H9 (cell line): ENCODE data around the gene TGFBR2. TPM values are rescaled to one million over a fixed set of nuclear protein-coding genes. Genes with fewer than 3 reads are reported as not detected.

Source experiments
- DNase-seq: peaks from one replicate; pipeline ENCODE4 v3.0.0-alpha.2; 2017
- H2AFZ ChIP-seq: one replicate; pipeline ENCODE4 v1.6.1; 2013; ENCODE audit warnings: mild to moderate bottlenecking, low read length, control low read depth, moderate library complexity
- H2AK5ac ChIP-seq: 2 replicates; pipeline ENCODE4 v1.6.1; 2013; ENCODE audit warnings: low read length, control low read depth, mixed read lengths; ENCODE audit not compliant: insufficient read length
- H2BK120ac ChIP-seq: one replicate; pipeline ENCODE4 v1.6.1; 2013; ENCODE audit warnings: low read depth, mild to moderate bottlenecking, low read length, control low read depth, inconsistent platforms; ENCODE audit not compliant: poor library complexity, severe bottlenecking
- H2BK12ac ChIP-seq: 2 replicates; pipeline ENCODE4 v1.6.1; 2013; ENCODE audit warnings: low read length, control low read depth, mixed read lengths, low read depth; ENCODE audit not compliant: insufficient read length
- H2BK15ac ChIP-seq: 2 replicates; pipeline ENCODE4 v1.6.1; 2013; ENCODE audit warnings: low read depth, low read length, control low read depth
- H2BK20ac ChIP-seq: one replicate; pipeline ENCODE4 v1.6.1; 2013; ENCODE audit warnings: low read depth, mild to moderate bottlenecking, low read length, control low read depth, inconsistent platforms; ENCODE audit not compliant: poor library complexity, severe bottlenecking
- H2BK5ac ChIP-seq: 2 replicates; pipeline ENCODE4 v1.6.1; 2013; ENCODE audit warnings: low read length, control low read depth, mixed read lengths; ENCODE audit not compliant: insufficient read length
- H3K14ac ChIP-seq: 2 replicates; pipeline ENCODE4 v1.6.1; 2013; ENCODE audit warnings: low read length, control low read depth; ENCODE audit not compliant: insufficient read depth
- H3K18ac ChIP-seq: 2 replicates; pipeline ENCODE4 v1.6.1; 2013; ENCODE audit warnings: low read depth, mild to moderate bottlenecking, mixed read lengths, low read length, control low read depth; ENCODE audit not compliant: insufficient read length
- H3K23ac ChIP-seq: 2 replicates; pipeline ENCODE4 v1.6.1; 2013; ENCODE audit warnings: low read length, control low read depth, mixed read lengths, low read depth; ENCODE audit not compliant: insufficient read length
- H3K23me2 ChIP-seq: 2 replicates; pipeline ENCODE4 v1.6.1; 2013; ENCODE audit warnings: low read depth, mild to moderate bottlenecking, mixed read lengths, low read length, control low read depth; ENCODE audit not compliant: insufficient read length, poor library complexity, severe bottlenecking
- H3K27ac ChIP-seq: 2 replicates; pipeline ENCODE4 v1.5.1; 2013; ENCODE audit warnings: low read length, control low read depth, mixed read lengths, low read depth; ENCODE audit not compliant: insufficient read length
- H3K27me3 ChIP-seq: 2 replicates; pipeline ENCODE4 v1.6.1; 2013; ENCODE audit warnings: low read length, control low read depth, inconsistent platforms; ENCODE audit not compliant: insufficient read depth
- H3K4ac ChIP-seq: 2 replicates; pipeline ENCODE4 v1.6.1; 2013; ENCODE audit warnings: low read depth, mild to moderate bottlenecking, control low read depth, inconsistent platforms, low read length, moderate library complexity
- H3K4me1 ChIP-seq: 2 replicates; pipeline ENCODE4 v1.6.1; 2013; ENCODE audit warnings: low read length, control low read depth, inconsistent platforms; ENCODE audit not compliant: insufficient read depth
- H3K4me2 ChIP-seq: 2 replicates; pipeline ENCODE4 v1.6.1; 2013; ENCODE audit warnings: low read length, control low read depth, mixed read lengths; ENCODE audit not compliant: insufficient read length, insufficient read depth
- H3K56ac ChIP-seq: 2 replicates; pipeline ENCODE4 v1.6.1; 2013; ENCODE audit warnings: low read depth, mild to moderate bottlenecking, mixed read lengths, low read length, control low read depth; ENCODE audit not compliant: insufficient read length
- H3K79me1 ChIP-seq: 2 replicates; pipeline ENCODE4 v1.6.1; 2013; ENCODE audit warnings: low read depth, mild to moderate bottlenecking, moderate library complexity, low read length, control low read depth, inconsistent platforms; ENCODE audit not compliant: insufficient read depth, poor library complexity, severe bottlenecking
- H3K79me2 ChIP-seq: 2 replicates; pipeline ENCODE4 v1.6.1; 2013; ENCODE audit warnings: low read length, control low read depth, inconsistent platforms; ENCODE audit not compliant: insufficient read depth
- H3K9ac ChIP-seq: 2 replicates; pipeline ENCODE4 v1.6.1; 2013; ENCODE audit warnings: low read length, control low read depth, mixed read lengths; ENCODE audit not compliant: insufficient read length; ENCODE audit errors: extremely low read depth
- H3K9me3 ChIP-seq: one replicate; pipeline ENCODE4 v1.6.1; 2013; ENCODE audit warnings: low read depth, low read length, inconsistent platforms; ENCODE audit not compliant: control insufficient read depth
- H3T11ph ChIP-seq: one replicate; pipeline ENCODE4 v1.6.1; 2013; ENCODE audit warnings: mild to moderate bottlenecking, low read length, control low read depth, inconsistent platforms
- H4K20me1 ChIP-seq: one replicate; pipeline ENCODE4 v1.6.1; 2013; ENCODE audit not compliant: control insufficient read depth, insufficient read length, insufficient read depth
- H4K5ac ChIP-seq: 2 replicates; pipeline ENCODE4 v1.6.1; 2013; ENCODE audit warnings: low read depth, mild to moderate bottlenecking, mixed read lengths, low read length, control low read depth; ENCODE audit not compliant: insufficient read length
- H4K8ac ChIP-seq: replicated peaks from 2 replicates; pipeline ENCODE4 v1.6.1; 2013; ENCODE audit warnings: low read length, control low read depth, mixed read lengths, low read depth; ENCODE audit not compliant: insufficient read length
- H4K91ac ChIP-seq: 2 replicates; pipeline ENCODE4 v1.6.1; 2013; ENCODE audit warnings: low read depth, mild to moderate bottlenecking, moderate library complexity, mixed read lengths, low read length, control low read depth; ENCODE audit not compliant: insufficient read length
- H3K27ac Mint-ChIP-seq, 3 experiments: 2 replicates in 2 of 3; 3 replicates in 1 of 3; pipeline ENCODE4 v1.8.0; 2020 to 2021; ENCODE audit warnings: mixed read lengths in 3 of 3, mild to moderate bottlenecking in 1 of 3, moderate library complexity in 1 of 3
- H3K27me3 Mint-ChIP-seq: 2 replicates; pipeline ENCODE4 v1.8.0; 2021; ENCODE audit warnings: low read depth, mild to moderate bottlenecking, moderate library complexity, mixed read lengths
- H3K36me3 Mint-ChIP-seq, 3 experiments: 2 replicates in 2 of 3; 3 replicates in 1 of 3; pipeline ENCODE4 v1.8.0; 2020 to 2021; ENCODE audit warnings: low read depth in 3 of 3, mixed read lengths in 3 of 3; ENCODE audit not compliant: insufficient read depth in 1 of 3
- H3K4me1 Mint-ChIP-seq, 2 experiments: 2 replicates each; pipeline ENCODE4 v1.8.0; 2020; ENCODE audit warnings: mixed read lengths in 2 of 2
- H3K4me3 Mint-ChIP-seq, 2 experiments: 2 replicates in 1 of 2; 3 replicates in 1 of 2; pipeline ENCODE4 v1.8.0; 2020 to 2021; ENCODE audit warnings: mild to moderate bottlenecking in 2 of 2, mixed read lengths in 2 of 2, moderate library complexity in 1 of 2
- H3K9me3 Mint-ChIP-seq, 2 experiments: 2 replicates in 1 of 2; 3 replicates in 1 of 2; pipeline ENCODE4 v1.8.0; 2020; ENCODE audit warnings: mild to moderate bottlenecking in 2 of 2, mixed read lengths in 2 of 2, moderate library complexity in 1 of 2
- WGBS: extraction: QIAGEN DNeasy Blood & Tissue Kit; methylation state at CpG from one replicate; pipeline ENCODE4 v1.1.7; 2013; ENCODE audit warnings: missing lambda C conversion rate, low lambda C conversion rate, mixed read lengths; ENCODE audit not compliant: insufficient read length; ENCODE audit errors: extremely low coverage; 5-methylcytosine and 5-hydroxymethylcytosine counted together
- total RNA-seq: library from RNA; stranded (reverse); gene quantifications from 2 replicates; pipeline ENCODE4 v1.2.1, GENCODE V29; 2021
- TF ChIP-seq, protein P1 (sequence below): fragments of 200-600 bp; sonication (generic); conservative IDR thresholded peaks from 3 replicates; pipeline ENCODE4 v1.8.0; 2021; ENCODE audit warnings: antibody characterized with exemption, mild to moderate bottlenecking

The TGFBR2 gene
- total RNA-seq, 1 experiment from 2014 or later = 10.6 TPM

DNA sequence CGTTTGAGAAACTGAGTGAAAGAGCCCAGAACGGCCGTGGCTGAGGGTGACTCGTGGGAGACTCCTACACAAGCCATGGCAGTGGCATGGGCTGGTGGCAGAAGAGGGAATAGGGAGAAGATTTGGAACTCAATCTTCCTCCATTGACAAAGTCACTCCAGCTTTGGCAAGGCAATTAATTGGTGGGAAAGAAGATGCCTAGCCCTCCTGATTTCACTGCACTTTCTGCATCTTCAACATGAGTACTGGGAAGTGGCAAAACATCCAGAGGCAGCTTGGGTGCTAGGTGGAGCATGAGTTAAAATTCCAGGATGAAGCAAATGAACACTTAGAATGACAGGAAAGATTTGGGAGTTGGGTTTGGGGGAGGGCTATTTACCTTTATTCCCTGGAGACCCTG, 1.4 kb upstream of the TGFBR2 start:
- Histone ChIP-seq H4K8ac (no peak overlapping the region), H3K23me2 (peaks cover 7% of the 10 kb centered on the region), H4K5ac (no peak overlapping the region), H4K91ac (no peak overlapping the region), H3K79me2 (peaks cover 10% of the 10 kb centered on the region; the same call in 1 of the 2 replicates), H3K18ac (no peak overlapping the region), H2BK5ac (no peak overlapping the region), H3K27me3 (no peaks in the 10 kb centered on the region), H3T11ph (no peak overlapping the region), H3K14ac (no peak overlapping the region), H3K27ac (no peak overlapping the region), H2AFZ (no peak overlapping the region), H2AK5ac (no peak overlapping the region), H2BK20ac (no peak overlapping the region), H3K4ac (no peak overlapping the region), H3K79me1 (no peaks in the 10 kb centered on the region), H2BK120ac (no peak overlapping the region), H3K4me2 (no peak overlapping the region), H3K9me3 (no peaks in the 10 kb centered on the region), H4K20me1 (no peaks in the 10 kb centered on the region), H3K9ac (no peak overlapping the region), H3K56ac (no peak overlapping the region), H3K23ac (no peak overlapping the region), H2BK12ac (no peak overlapping the region), H3K4me1 (no peaks in the 10 kb centered on the region), H2BK15ac (no peak overlapping the region)
- Mint-ChIP-seq H3K36me3 (peaks cover 0 to 4% (median 2%) of the 10 kb centered on the region in 3 experiments; a peak in 3 of 7 replicates), H3K27ac (no peak overlapping the region), H3K27me3 (peaks cover 12% of the 10 kb centered on the region), H3K4me3 (no peak overlapping the region; a peak in 1 of 5 replicates), H3K4me1 (peaks cover 28 to 31% of the 10 kb centered on the region in 2 experiments), H3K9me3 (peaks cover 2% of the 10 kb centered on the region in 2 experiments; a peak in 1 of 5 replicates)
- no CpG with 5 or more reads among the region's 4 CpGs for WGBS
- DNase-seq = no peak
- TF ChIP-seq, protein P1, sequence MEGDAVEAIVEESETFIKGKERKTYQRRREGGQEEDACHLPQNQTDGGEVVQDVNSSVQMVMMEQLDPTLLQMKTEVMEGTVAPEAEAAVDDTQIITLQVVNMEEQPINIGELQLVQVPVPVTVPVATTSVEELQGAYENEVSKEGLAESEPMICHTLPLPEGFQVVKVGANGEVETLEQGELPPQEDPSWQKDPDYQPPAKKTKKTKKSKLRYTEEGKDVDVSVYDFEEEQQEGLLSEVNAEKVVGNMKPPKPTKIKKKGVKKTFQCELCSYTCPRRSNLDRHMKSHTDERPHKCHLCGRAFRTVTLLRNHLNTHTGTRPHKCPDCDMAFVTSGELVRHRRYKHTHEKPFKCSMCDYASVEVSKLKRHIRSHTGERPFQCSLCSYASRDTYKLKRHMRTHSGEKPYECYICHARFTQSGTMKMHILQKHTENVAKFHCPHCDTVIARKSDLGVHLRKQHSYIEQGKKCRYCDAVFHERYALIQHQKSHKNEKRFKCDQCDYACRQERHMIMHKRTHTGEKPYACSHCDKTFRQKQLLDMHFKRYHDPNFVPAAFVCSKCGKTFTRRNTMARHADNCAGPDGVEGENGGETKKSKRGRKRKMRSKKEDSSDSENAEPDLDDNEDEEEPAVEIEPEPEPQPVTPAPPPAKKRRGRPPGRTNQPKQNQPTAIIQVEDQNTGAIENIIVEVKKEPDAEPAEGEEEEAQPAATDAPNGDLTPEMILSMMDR = no peak
